Measurements from ENCODE around the gene RABGAP1.

- TF ChIP-seq CTCF (IDR thresholded peaks at IDR 0.05; ENCODE audit: insufficient read depth, low read length) (no peak), POLR2AphosphoS5 (IDR thresholded peaks at IDR 0.05; ENCODE audit: low read depth) (no peak)
These were observed 128.2 kb downstream of the RABGAP1 start for GRCh38 chr9:123069010-123069481.

Measured in HL-60 (cell line).